Inflammatory macrophage treated with lipopolysaccharide for 1 hour (primary cell): ENCODE data around the gene CECR2.

Experiments used
- DNase-seq, 2 donors: peaks; one replicate each; pipeline ENCODE4 v3.0.0-alpha.2; 2020 to 2022

Gene CECR2

GRCh38 chr22:17576470-17576869 is 207.2 kb downstream of the CECR2 start:
- DNase-seq: no peak

GRCh38 chr22:17578136-17578754 is 209.0 kb downstream of the CECR2 start:
- DNase-seq: no peak

DNA sequence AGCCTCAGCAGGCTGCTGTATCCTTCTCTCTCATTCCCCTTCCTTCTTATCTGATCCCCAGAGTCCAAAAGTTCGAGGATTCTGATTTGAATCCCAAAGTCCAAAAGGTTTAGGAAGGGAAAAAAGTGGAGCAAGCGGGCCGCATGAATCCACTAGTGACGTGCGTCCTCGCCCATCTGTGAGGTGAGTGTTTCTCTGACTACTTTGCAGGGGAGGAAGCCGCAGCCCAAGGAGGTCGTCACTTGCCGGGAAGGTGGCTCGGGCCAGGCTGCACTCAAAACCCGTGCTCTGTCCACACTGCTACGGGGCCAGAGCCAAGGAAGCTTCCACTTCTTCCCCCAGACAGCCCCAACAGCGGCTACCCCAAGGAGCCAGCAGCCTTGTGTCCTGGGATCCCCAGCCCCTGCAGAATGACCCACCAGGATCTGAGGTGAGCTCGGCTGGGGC is 210.3 kb downstream of the CECR2 start:
- no peak for DNase-seq

DNA sequence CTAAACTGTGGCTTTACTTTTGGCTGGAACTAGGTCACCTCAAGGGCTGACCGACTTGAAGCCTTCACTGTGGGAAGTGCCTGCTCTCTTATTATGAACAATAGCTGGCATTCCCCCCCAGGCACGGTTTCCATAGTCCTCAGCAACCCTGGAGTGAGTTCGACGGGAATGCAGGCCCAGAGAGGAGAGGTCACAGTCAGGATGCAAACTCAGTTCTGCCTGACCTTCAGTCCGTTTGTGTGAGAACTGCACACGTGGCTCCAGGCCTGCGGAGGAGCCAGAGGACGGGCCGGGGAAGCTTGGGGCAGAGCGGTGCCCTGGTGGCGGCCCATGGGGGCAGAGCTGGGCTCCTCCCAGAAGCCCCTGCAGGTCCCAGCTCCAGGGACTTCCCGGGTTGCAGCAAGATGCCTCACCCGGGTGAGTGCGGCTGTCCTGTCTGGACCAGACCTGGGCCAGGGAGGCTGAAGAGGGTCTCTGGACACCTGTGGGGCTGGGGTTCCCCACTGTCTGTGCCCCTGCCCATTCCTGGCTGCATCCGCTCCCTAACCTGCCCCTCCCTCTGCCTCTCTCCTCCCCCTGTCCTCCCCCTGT is 211.3 kb downstream of the CECR2 start:
- no peak for DNase-seq

DNA sequence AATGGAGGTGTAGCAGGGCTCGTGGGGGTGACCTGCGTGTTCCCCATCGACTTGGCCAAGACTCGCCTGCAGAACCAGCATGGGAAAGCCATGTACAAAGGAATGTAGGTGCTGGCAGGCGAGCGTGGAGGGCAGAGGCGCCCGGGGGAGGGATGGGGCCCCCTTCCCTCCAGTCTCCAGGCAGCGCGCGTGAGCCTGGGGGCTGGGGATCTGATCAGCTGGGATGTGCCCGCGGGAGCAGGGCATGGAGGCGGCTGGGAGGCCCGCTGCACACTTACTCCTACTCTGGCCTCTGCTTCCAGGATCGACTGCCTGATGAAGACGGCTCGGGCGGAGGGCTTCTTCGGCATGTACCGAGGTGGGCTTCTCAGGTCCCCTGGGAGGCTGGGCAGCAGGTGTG is 211.8 kb downstream of the CECR2 start:
- DNase-seq: no peak

DNA sequence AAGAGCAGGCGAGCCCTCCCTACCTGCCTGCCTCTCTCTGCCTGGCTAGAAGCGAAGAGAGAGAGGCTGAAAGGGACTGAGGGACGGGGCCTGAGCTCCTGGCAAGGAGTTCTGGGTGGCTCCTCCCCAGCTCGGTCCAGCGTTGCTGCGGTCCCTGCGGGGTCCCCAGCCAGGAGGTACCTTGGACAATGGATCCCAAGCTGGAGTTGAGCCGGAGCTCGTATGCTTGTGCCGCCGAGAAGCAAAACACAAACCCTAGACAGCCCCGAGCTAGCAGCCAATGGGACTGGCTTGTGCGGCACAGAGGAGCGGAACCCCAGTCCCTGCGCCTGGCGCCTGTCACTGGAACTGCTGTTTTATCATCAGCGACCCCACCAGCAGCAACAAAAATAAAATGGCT is 212.4 kb downstream of the CECR2 start:
- no peak for DNase-seq

GRCh38 chr22:17583151-17583550 is 213.9 kb downstream of the CECR2 start:
- no peak for DNase-seq

DNA sequence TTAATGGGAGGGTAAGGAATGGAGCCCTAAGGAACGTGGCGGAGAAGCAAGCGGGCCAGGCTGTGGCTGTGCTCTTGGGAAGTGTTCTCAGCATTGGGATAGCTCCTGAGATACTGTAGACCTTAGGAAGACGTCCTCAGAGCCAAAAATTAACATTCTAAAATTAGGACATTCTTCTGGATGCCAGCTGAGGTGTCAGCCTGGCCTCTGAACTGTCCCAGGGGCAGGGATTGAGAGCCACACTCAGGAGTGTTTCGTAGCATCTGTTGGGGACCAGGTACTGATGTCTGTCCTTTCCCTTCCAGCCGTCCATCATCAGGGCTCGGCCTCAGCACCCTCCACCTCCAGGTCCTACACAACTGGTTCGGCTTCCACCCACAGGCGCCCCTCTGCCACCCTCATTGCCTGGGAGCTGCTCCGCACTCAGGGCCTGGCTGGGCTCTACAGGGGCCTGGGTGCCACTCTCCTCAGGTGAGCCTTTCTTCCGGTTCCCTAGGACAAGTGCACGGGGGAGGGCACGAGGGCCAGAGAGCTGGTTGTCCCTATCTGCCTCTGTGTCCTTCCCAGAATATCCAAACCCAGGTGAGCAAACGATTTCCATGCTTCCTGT is 217.7 kb downstream of the CECR2 start:
- DNase-seq: no peak

- no peak for DNase-seq
Measured at GRCh38 chr22:17587629-17588028, 218.4 kb downstream of the CECR2 start.

- DNase-seq: no peak
Measured at GRCh38 chr22:17588606-17589005, 219.3 kb downstream of the CECR2 start.

GRCh38 chr22:17589810-17590375 is 220.6 kb downstream of the CECR2 start:
- no peak for DNase-seq

GRCh38 chr22:17590586-17590985 is 221.3 kb downstream of the CECR2 start:
- no peak for DNase-seq

- DNase-seq: no peak
Measured at GRCh38 chr22:17592201-17592600, 222.9 kb downstream of the CECR2 start.

GRCh38 chr22:17596226-17596625 is 227.0 kb downstream of the CECR2 start:
- DNase-seq: no peak

DNA sequence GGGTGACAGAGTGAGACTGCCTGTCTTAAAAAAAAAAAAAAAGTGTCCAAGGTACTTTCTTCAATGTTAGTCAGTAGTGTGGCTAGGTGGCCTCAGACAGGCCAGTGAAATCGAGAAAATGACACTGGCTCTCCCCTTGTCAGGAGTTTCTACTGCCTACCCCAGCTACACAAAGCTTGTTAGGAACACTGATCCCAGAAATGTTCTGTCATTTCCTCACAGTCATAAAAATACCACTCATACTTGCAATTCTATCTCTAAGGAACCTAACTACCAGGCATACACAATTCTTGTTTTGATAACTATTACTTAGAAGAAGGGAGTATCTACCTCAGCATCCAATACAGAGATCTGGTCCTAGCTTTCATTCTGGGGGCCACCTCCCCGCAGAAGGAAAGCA is 228.0 kb downstream of the CECR2 start:
- DNase-seq: no peak

DNA sequence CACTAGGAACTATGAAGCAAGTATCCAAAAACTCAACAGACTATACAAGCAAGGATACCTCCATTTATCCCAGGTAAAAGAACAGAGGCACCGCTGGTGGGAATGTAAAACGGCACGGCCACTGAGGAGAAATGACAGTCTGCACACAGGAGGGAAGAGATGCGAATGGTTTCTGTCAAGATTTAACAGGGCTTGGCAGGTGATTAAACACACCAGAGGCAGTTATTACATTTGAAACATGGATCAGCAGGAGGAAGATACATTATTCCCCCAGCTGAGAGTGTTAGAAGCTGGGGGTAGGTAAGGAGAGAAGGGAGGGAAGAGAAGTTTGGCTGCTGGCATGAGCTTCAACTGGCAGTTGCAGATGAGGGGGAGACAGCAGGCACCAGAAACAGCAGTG is 229.1 kb downstream of the CECR2 start:
- no peak for DNase-seq

DNA sequence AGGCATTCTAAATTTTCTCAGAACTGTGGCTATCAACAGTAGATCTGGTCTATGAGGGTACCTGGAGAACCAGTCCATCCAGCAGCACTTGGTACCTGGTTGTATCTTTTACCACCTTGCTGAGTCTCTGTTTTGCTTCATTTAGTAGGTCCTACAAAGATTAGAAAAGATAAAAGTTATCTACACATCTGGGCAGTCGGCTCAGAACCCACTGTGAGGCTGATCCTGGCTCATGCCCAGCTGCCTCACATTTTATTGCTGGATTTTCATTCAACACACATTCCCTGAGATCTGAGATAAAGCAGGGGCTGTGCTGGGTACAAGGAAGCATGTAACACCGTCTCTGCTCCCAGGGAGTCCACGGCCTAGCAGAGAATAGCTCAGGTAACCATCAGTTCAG is 231.8 kb downstream of the CECR2 start:
- no peak for DNase-seq

- no peak for DNase-seq
Measured at GRCh38 chr22:17603668-17604067, 234.4 kb downstream of the CECR2 start.

DNA sequence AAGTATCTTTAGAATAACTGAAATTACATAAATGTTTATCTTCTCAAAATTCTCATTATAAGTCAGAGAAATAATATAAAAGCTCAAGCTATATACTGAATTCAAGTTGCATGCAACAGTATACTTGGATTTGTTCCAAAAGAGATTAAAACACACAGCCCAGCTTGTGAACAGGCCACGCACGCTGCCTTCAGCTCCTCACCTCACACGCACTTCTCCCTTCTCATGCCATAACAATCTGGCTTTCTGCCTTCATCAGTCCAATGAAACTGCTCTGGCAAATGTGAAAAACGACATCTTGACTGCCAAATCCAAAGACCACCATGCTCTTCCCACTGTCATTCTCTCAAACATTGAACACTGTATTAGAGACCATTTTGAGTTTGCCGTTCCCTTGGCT is 237.2 kb downstream of the CECR2 start:
- DNase-seq: no peak
